Skeletal muscle satellite cell (primary cell): ENCODE measurements around the gene DPYD.

ENCODE experiments used
- H3K27me3 ChIP-seq: 2 replicates; pipeline ENCODE4 v1.7.0; 2013; ENCODE audit warnings: low read length; ENCODE audit not compliant: control insufficient read depth, insufficient read depth
- H3K36me3 ChIP-seq: 2 replicates; pipeline ENCODE4 v1.7.0; 2013; ENCODE audit warnings: mild to moderate bottlenecking, control low read depth, low read length; ENCODE audit not compliant: insufficient read depth
- H3K4me1 ChIP-seq: 2 replicates; pipeline ENCODE4 v1.7.0; 2013; ENCODE audit warnings: low read length; ENCODE audit not compliant: control insufficient read depth, insufficient read depth
- H3K4me2 ChIP-seq: 2 replicates; pipeline ENCODE4 v1.7.0; 2013; ENCODE audit warnings: mild to moderate bottlenecking, low read length
- H3K4me3 ChIP-seq: 2 replicates; pipeline ENCODE4 v1.7.0; 2013; ENCODE audit warnings: low read length
- H3K9ac ChIP-seq: 2 replicates; pipeline ENCODE4 v1.7.0; 2013; ENCODE audit warnings: mild to moderate bottlenecking, low read depth, low read length, moderate library complexity
- H3K9me3 ChIP-seq: replicated peaks from 2 replicates; pipeline ENCODE4 v1.7.0; 2013; ENCODE audit warnings: mild to moderate bottlenecking, control low read depth, low read length

DPYD gene

GRCh38 chr1:97379387-97380075 is 541.3 kb downstream of the DPYD start:
- Histone ChIP-seq H3K9ac (no peak overlapping the region), H3K27me3 (no peaks in the 10 kb centered on the region), H3K4me3 (no peak overlapping the region), H3K36me3 (no peaks in the 10 kb centered on the region), H3K9me3 (no peaks in the 10 kb centered on the region), H3K4me2 (no peak overlapping the region), H3K4me1 (peaks cover 19% of the 10 kb centered on the region)

- H3K9ac ChIP-seq, result no peak overlapping the region
- H3K4me2 ChIP-seq, result no peak overlapping the region
- no peaks in the 10 kb centered on the region for H3K36me3 ChIP-seq
- no peaks in the 10 kb centered on the region for H3K9me3 ChIP-seq
- H3K4me1 ChIP-seq, result peaks cover 10% of the 10 kb centered on the region
- H3K4me3 ChIP-seq, result no peak overlapping the region
- no peaks in the 10 kb centered on the region for H3K27me3 ChIP-seq
These were observed 542.2 kb downstream of the DPYD start for GRCh38 chr1:97378596-97378995.

- Histone ChIP-seq H3K4me1 (peaks cover 10% of the 10 kb centered on the region), H3K36me3 (no peaks in the 10 kb centered on the region), H3K9me3 (no peaks in the 10 kb centered on the region), H3K4me2 (no peak overlapping the region), H3K4me3 (no peak overlapping the region), H3K9ac (no peak overlapping the region), H3K27me3 (no peaks in the 10 kb centered on the region)
These were observed 543.3 kb downstream of the DPYD start for GRCh38 chr1:97377432-97378034.

- Histone ChIP-seq H3K4me2 (no peak overlapping the region), H3K4me1 (no peaks in the 10 kb centered on the region), H3K27me3 (no peaks in the 10 kb centered on the region), H3K9ac (no peak overlapping the region), H3K36me3 (no peaks in the 10 kb centered on the region), H3K4me3 (no peak overlapping the region), H3K9me3 (no peaks in the 10 kb centered on the region)
These were observed 547.8 kb downstream of the DPYD start for GRCh38 chr1:97373000-97373399.

GRCh38 chr1:97372531-97372930 is 548.3 kb downstream of the DPYD start:
- Histone ChIP-seq H3K27me3 (no peaks in the 10 kb centered on the region), H3K4me1 (no peaks in the 10 kb centered on the region), H3K4me3 (no peak overlapping the region), H3K4me2 (no peak overlapping the region), H3K36me3 (no peaks in the 10 kb centered on the region), H3K9me3 (no peaks in the 10 kb centered on the region), H3K9ac (no peak overlapping the region)

- H3K9me3 ChIP-seq, result no peaks in the 10 kb centered on the region
- H3K36me3 ChIP-seq, result no peaks in the 10 kb centered on the region
- peaks cover 9% of the 10 kb centered on the region for H3K4me1 ChIP-seq
- no peak overlapping the region for H3K9ac ChIP-seq
- no peak overlapping the region for H3K4me2 ChIP-seq
- no peak overlapping the region for H3K4me3 ChIP-seq
- H3K27me3 ChIP-seq, result no peaks in the 10 kb centered on the region
These were observed 552.5 kb downstream of the DPYD start for GRCh38 chr1:97368296-97368695.

- Histone ChIP-seq H3K36me3 (no peaks in the 10 kb centered on the region), H3K4me2 (no peak overlapping the region), H3K4me3 (no peak overlapping the region), H3K27me3 (no peaks in the 10 kb centered on the region), H3K4me1 (peaks cover 9% of the 10 kb centered on the region), H3K9ac (no peak overlapping the region), H3K9me3 (no peaks in the 10 kb centered on the region)
These were observed 553.9 kb downstream of the DPYD start for GRCh38 chr1:97366984-97367383.

GRCh38 chr1:97365026-97365425 is 555.8 kb downstream of the DPYD start:
- Histone ChIP-seq H3K9me3 (no peaks in the 10 kb centered on the region), H3K4me2 (no peak overlapping the region), H3K36me3 (no peaks in the 10 kb centered on the region), H3K4me1 (peaks cover 9% of the 10 kb centered on the region), H3K27me3 (no peaks in the 10 kb centered on the region), H3K4me3 (no peak overlapping the region), H3K9ac (no peak overlapping the region)

- peaks cover 9% of the 10 kb centered on the region for H3K4me1 ChIP-seq
- no peak overlapping the region for H3K4me2 ChIP-seq
- H3K27me3 ChIP-seq, result no peaks in the 10 kb centered on the region
- no peak overlapping the region for H3K4me3 ChIP-seq
- no peaks in the 10 kb centered on the region for H3K36me3 ChIP-seq
- no peak overlapping the region for H3K9ac ChIP-seq
- no peaks in the 10 kb centered on the region for H3K9me3 ChIP-seq
These were observed 556.7 kb downstream of the DPYD start for GRCh38 chr1:97364086-97364485.

GRCh38 chr1:97356309-97356708 is 564.5 kb downstream of the DPYD start:
- H3K4me1 ChIP-seq, result peaks cover 8% of the 10 kb centered on the region
- no peak overlapping the region for H3K4me3 ChIP-seq
- H3K9ac ChIP-seq, result no peak overlapping the region
- no peaks in the 10 kb centered on the region for H3K9me3 ChIP-seq
- no peak overlapping the region for H3K4me2 ChIP-seq
- H3K36me3 ChIP-seq, result peaks cover 3% of the 10 kb centered on the region
- H3K27me3 ChIP-seq, result no peaks in the 10 kb centered on the region

- no peaks in the 10 kb centered on the region for H3K27me3 ChIP-seq
- no peaks in the 10 kb centered on the region for H3K9me3 ChIP-seq
- H3K4me1 ChIP-seq, result peaks cover 29% of the 10 kb centered on the region
- H3K36me3 ChIP-seq, result peaks cover 3% of the 10 kb centered on the region
- H3K4me2 ChIP-seq, result no peak overlapping the region
- no peak overlapping the region for H3K4me3 ChIP-seq
- no peak overlapping the region for H3K9ac ChIP-seq
These were observed 567.9 kb downstream of the DPYD start for GRCh38 chr1:97352936-97353382.

- H3K36me3 ChIP-seq, result no peaks in the 10 kb centered on the region
- no peaks in the 10 kb centered on the region for H3K9me3 ChIP-seq
- H3K4me1 ChIP-seq, result peaks cover 29% of the 10 kb centered on the region
- H3K4me3 ChIP-seq, result no peak overlapping the region
- no peak overlapping the region for H3K9ac ChIP-seq
- H3K4me2 ChIP-seq, result peak overlapping the region; percentile 13
- H3K27me3 ChIP-seq, result no peaks in the 10 kb centered on the region
These were observed 569.0 kb downstream of the DPYD start for GRCh38 chr1:97351846-97352245.
